ENCODE data around the gene TUBB3. TPM values are rescaled to one million over a fixed set of nuclear protein-coding genes. Genes with fewer than 3 reads are reported as not detected.
A peak's percentile ranks its signal among the peaks of the same experiment; 100 is the strongest.

TUBB3 gene
- total and polyA plus RNA-seq, 2 of the 4 experiments (the other 2 are of a cell fraction): 311 to 410 TPM

- no peak overlapping the region for H3K4me2 ChIP-seq (ENCODE audit: low read depth, low read length)
- H4K20me1 ChIP-seq (ENCODE audit: insufficient read depth, low read length): peaks cover 17% of the 10 kb centered on the region
- H3K9me3 ChIP-seq (ENCODE audit: control insufficient read depth, insufficient read depth, low read length): no peaks in the 10 kb centered on the region
- dilution Hi-C loops (cut with HindIII; ENCODE audit: low sequenced_read_pairs, unreplicated experiment) (no loop called here), in situ Hi-C loops (cut with MboI; ENCODE audit: low sequenced_read_pairs) (no loop called here), intact Hi-C loops (cut with micrococcal nuclease) (no loop called here)
- H2BK5ac ChIP-seq (ENCODE audit: low read depth, low read length, poor library complexity, severe bottlenecking): no peak overlapping the region
- no peak overlapping the region for H3K14ac ChIP-seq (replicated peaks; ENCODE audit: low read depth, low read length)
- no peak overlapping the region for H3K27ac ChIP-seq (ENCODE audit: insufficient read depth, low read length)
- no peak overlapping the region for H2AK5ac ChIP-seq (ENCODE audit: low read depth, low read length)
- no peak overlapping the region for H2AFZ ChIP-seq (replicated peaks; ENCODE audit: low read length, poor library complexity)
- H2BK20ac ChIP-seq (ENCODE audit: low read depth, low read length): no peak overlapping the region
- BruUV-seq (replicated peaks): TSS peak; percentile 22
- ATAC-seq (ENCODE audit: low read depth) (no peak), DNase-seq (no peak)
- no peak overlapping the region for H3K56ac ChIP-seq (ENCODE audit: extremely low read depth, insufficient read depth, low read length)
- H3K4me1 ChIP-seq (ENCODE audit: control insufficient read depth, insufficient read depth, low read length): peaks cover 6% of the 10 kb centered on the region; the same call in 1 of the 2 replicates
- H3K4ac ChIP-seq (ENCODE audit: low read depth, low read length): no peak overlapping the region
- H3K18ac ChIP-seq (ENCODE audit: low read depth, low read length): no peak overlapping the region
- H2BK15ac ChIP-seq (ENCODE audit: low read depth, low read length): no peak overlapping the region
- ChIA-PET POLR2A (ENCODE audit: unreplicated experiment) (interaction anchor here (0.6 kb wide), 1 partner anchor 27 kb away, joined by 3 read pairs; no protein-coding TSS in a partner anchor), CTCF (no interaction called here)
- H3K23ac ChIP-seq (ENCODE audit: low read depth, low read length): no peak overlapping the region
- no peak overlapping the region for H4K8ac ChIP-seq (ENCODE audit: low read depth in 2 of 2, low read length in 2 of 2)
- no peaks in the 10 kb centered on the region for H3K9me1 ChIP-seq (ENCODE audit: insufficient read depth, low read length)
- H3K4me3 ChIP-seq (ENCODE audit: insufficient read depth, low read depth, low read length): no peak overlapping the region
- no peak overlapping the region for H4K91ac ChIP-seq (ENCODE audit: insufficient read depth, low read depth, low read length)
- peaks cover 20 to 65% of the 10 kb centered on the region in 2 experiments for H3K79me1 ChIP-seq (ENCODE audit: low read depth in 1 of 2, low read length in 2 of 2)
- TF ChIP-seq USF2 (IDR thresholded peaks at IDR 0.05; ENCODE audit: low read depth, low read length) (no peak), CTCF (conservative IDR thresholded peaks at IDR 0.05; ENCODE audit: low read depth, low read length) (no peak), MAFK (IDR thresholded peaks at IDR 0.05; ENCODE audit: low read depth, low read length) (no peak), SMC3 (IDR thresholded peaks at IDR 0.05; ENCODE audit: low read depth, low read length) (no peak), ELK1 (IDR thresholded peaks at IDR 0.05; ENCODE audit: borderline replicate concordance, low read depth, low read length) (no peak), MAZ (IDR thresholded peaks at IDR 0.05; ENCODE audit: borderline replicate concordance, low read depth, low read length) (no peak), NFE2L2 (IDR thresholded peaks at IDR 0.05; ENCODE audit: low read depth, low read length) (no peak), RCOR1 (IDR thresholded peaks at IDR 0.05; ENCODE audit: insufficient replicate concordance, low read length) (no peak), RFX5 (IDR thresholded peaks at IDR 0.05; ENCODE audit: low read depth, low read length) (no peak), RAD21 (IDR thresholded peaks at IDR 0.05; ENCODE audit: low read length) (no peak), FOS (IDR thresholded peaks at IDR 0.05; ENCODE audit: low read depth, low read length) (no peak), BHLHE40 (IDR thresholded peaks at IDR 0.05; ENCODE audit: low read depth, low read length) (no peak), CHD1 (IDR thresholded peaks at IDR 0.05; ENCODE audit: low read depth, low read length) (no peak), POLR2A (IDR thresholded peaks at IDR 0.05; ENCODE audit: low read depth, low read length) (no peak), MXI1 (IDR thresholded peaks at IDR 0.05; ENCODE audit: borderline replicate concordance, low read depth, low read length) (no peak), CEBPB (IDR thresholded peaks at IDR 0.05; ENCODE audit: low read depth, low read length) (no peak)
- H2AK9ac ChIP-seq (replicated peaks; ENCODE audit: low read depth, low read length, poor library complexity): no peak overlapping the region
- no peaks in the 10 kb centered on the region for H3K27me3 ChIP-seq (ENCODE audit: control insufficient read depth, insufficient read depth, low read length)
- H2BK120ac ChIP-seq (ENCODE audit: low read depth, low read length): no peak overlapping the region
- no CpG with 5 or more reads among the region's 6 CpGs for WGBS, 2 experiments (ENCODE audit: extremely low coverage in 2 of 2, insufficient read length in 1 of 2)
- H3K36me3 ChIP-seq (ENCODE audit: control insufficient read depth, insufficient read depth, low read length): peaks cover 20% of the 10 kb centered on the region
- H4K5ac ChIP-seq (ENCODE audit: low read depth, low read length): no peak overlapping the region
- H3K9ac ChIP-seq (ENCODE audit: low read depth, low read length): no peak overlapping the region
These were observed 29.4 kb downstream of the TUBB3 start for GRCh38 chr16:89952551-89952950.

All from IMR-90 (cell line).